ENCODE data around the gene ENDOD1.
A peak's percentile ranks its signal among the peaks of the same experiment; 100 is the strongest.

DNA sequence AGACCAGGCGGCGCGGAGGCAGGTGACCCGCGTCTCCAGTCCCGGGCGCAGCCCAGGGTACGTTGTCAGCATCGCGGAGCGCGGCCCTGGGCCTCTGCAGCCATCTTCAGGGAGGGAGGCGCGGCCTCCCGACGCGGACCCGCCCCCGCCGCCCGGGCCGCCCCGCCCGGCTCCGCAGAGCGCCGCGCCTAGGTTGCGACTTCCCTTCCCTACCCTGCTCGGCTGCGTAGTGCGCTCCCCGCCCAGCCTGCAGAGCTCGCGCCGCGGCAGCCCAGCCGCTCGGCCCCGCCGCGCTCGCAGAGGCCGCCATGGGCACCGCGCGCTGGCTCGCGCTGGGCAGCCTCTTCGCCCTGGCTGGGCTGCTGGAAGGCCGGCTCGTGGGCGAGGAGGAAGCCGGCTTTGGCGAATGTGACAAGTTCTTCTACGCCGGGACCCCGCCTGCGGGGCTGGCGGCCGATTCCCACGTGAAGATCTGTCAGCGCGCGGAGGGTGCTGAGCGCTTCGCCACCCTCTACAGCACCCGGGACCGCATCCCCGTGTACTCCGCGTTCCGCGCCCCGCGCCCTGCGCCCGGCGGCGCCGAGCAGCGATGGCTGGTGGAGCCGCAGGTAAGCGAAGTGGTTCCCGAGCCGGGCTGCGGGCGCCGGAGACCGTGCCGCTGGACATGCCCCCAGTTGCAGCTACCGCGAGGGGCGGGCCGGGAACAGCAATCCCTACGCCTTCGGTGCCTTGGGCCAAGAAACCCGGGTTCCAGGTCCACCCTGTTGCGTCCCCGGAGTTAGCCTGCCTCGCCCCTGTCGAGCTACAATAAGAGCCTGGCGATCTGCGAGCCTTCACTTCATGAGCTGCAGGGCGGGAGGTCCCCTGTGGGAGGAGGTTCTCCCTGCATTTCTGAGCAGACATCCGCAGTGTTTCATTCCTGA lies at the start of gene ENDOD1:
- TF ChIP-seq EZH2phosphoT487 (IDR thresholded peaks at IDR 0.05): no peak
- TF ChIP-seq CTCF (IDR thresholded peaks at IDR 0.05): no peak
- peak; percentile 52 for TF ChIP-seq EZH2 (IDR thresholded peaks at IDR 0.05)
